Epithelial cell of prostate (primary cell): ENCODE data around the gene ZNF662.

Experiments
- DNase-seq: peaks from one replicate; pipeline ENCODE4 v3.0.0-alpha.2; 2011; ENCODE audit warnings: low read depth, low spot score
- H3K27ac ChIP-seq: fragments of 450-650 bp; 2 replicates; pipeline ENCODE4 v1.5.1; 2017; ENCODE audit warnings: mild to moderate bottlenecking

ZNF662 gene

DNA sequence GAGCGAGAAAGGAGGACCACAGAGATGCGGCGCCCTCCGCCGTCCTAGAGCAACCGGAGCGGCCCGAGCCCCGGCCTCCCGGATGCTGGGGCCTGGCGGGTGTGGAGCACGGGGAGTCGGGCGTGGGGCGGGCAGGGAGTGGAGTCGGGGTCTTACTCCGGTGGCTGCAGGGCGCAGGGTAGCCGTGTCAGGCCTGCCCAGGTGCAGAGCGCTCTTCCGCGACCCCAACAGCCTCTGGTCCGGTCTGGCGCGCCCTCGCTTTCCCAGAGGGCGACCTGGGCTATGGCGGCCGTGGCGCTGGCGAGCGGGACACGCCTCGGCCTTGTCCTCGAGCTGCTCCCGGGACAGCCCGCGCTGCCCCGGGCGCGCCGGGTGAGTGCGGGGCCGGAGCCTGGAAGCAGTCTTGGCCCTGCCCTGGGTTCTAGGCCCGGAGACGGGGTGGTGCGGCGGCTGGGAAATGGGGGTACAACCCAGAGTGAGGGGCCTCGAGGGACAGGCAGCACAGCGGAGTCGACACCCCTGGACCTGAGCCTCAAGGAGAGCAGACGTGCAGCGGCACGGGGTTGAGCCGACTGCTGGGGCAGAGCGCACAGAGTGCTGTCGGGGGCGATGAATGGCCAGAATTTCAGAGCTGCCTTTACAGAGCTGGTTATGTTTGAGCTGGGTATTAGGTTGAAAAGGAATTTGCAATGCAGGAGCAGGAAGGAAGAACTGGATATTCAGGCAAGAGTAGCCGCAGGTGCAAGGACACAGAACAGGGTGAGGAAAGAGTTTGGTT is at the start of gene ZNF662:
ZNF662 (plus strand) TSS at position 73 of the 778 bp plus-strand sequence. CDS start 1,973 bp downstream, outside the sequence.
- DNase-seq = no peak
- H3K27ac ChIP-seq = no peak within 1 kb of the TSS

GRCh38 chr3:42856544-42856943 is 49.4 kb upstream of the ZNF662 start:
- no peak for DNase-seq
- H3K27ac ChIP-seq = no peak overlapping the region

GRCh38 chr3:42864321-42864950 is 41.5 kb upstream of the ZNF662 start:
- DNase-seq = no peak
- H3K27ac ChIP-seq = no peak overlapping the region

GRCh38 chr3:42865256-42865655 is 40.7 kb upstream of the ZNF662 start:
- no peak overlapping the region for H3K27ac ChIP-seq
- no peak for DNase-seq

- H3K27ac ChIP-seq = no peak overlapping the region
- no peak for DNase-seq
Measured at GRCh38 chr3:42867138-42867537, 38.8 kb upstream of the ZNF662 start.

GRCh38 chr3:42868841-42869240 is 37.1 kb upstream of the ZNF662 start:
- no peak for DNase-seq
- H3K27ac ChIP-seq = no peak overlapping the region

GRCh38 chr3:42871592-42872196 is 34.2 kb upstream of the ZNF662 start:
- H3K27ac ChIP-seq = no peak overlapping the region
- no peak for DNase-seq

GRCh38 chr3:42872718-42873117 is 33.2 kb upstream of the ZNF662 start:
- H3K27ac ChIP-seq = no peak overlapping the region
- DNase-seq = no peak

DNA sequence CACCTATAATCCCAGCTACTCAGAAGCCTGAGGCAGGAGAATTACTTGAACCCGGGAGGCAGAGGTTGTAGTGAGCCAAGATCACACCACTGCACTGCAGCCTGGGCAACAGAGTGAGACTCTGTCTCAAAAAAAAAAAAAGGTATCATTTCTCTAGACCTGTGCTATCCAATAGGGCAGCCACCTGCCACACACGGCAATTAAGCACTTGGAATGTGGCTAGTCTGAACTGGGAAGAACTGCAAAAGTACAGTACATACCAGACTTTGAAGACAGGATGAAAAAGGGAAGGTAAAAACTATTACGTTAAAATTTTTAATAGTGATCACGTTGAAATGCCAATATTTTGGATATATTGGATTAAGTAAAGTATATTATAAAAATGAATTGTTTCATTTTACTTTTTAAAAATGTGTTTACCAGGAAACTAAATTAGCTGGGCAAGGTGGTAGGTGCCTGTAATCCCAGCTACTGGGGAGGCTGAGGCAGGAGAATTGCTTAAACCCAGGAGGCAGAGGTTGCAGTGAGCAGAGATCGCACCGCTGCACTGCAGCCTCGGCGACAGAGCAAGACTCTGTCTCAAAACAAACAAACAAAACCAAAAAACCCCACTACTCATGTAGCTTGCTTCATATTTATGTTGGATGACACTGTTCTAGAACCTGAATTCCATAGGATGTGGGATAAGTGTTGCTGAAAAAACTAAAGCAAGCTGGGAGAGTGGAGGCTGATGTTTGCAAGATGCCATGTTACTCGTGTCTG is 32.5 kb upstream of the ZNF662 start:
- no peak for DNase-seq
- no peak overlapping the region for H3K27ac ChIP-seq

GRCh38 chr3:42874749-42875148 is 31.2 kb upstream of the ZNF662 start:
- no peak for DNase-seq
- no peak overlapping the region for H3K27ac ChIP-seq

- no peak for DNase-seq
- no peak within 1 kb of the TSS for H3K27ac ChIP-seq
Measured at GRCh38 chr3:42875325-42876151, 30.4 kb upstream of the ZNF662 start, which contains the start of gene CYP8B1. TSS of gene CYP8B1 (minus strand) at chr3:42875879. CDS start at chr3:42875816, 63 bp downstream.

DNA sequence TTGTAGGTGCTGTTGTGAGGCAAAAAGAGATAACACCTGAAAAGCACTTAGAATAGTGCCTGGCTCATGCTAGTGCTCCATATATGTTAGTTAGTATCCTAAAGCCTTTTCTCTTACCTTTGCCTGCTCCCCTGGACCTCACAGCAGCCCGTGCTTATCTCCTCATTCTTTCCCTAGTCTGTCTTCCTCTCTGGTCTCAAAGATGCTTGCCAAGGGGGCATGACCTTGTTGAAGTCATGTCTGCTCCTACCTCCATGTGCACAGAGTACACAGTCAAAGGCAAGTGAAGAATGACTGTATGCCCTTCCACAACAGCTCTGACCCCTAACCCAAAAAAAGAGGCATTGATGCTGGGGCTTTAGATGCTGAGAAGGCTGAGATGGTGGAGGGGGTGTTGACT is 29.5 kb upstream of the ZNF662 start:
- no peak for DNase-seq
- no peak overlapping the region for H3K27ac ChIP-seq

DNA sequence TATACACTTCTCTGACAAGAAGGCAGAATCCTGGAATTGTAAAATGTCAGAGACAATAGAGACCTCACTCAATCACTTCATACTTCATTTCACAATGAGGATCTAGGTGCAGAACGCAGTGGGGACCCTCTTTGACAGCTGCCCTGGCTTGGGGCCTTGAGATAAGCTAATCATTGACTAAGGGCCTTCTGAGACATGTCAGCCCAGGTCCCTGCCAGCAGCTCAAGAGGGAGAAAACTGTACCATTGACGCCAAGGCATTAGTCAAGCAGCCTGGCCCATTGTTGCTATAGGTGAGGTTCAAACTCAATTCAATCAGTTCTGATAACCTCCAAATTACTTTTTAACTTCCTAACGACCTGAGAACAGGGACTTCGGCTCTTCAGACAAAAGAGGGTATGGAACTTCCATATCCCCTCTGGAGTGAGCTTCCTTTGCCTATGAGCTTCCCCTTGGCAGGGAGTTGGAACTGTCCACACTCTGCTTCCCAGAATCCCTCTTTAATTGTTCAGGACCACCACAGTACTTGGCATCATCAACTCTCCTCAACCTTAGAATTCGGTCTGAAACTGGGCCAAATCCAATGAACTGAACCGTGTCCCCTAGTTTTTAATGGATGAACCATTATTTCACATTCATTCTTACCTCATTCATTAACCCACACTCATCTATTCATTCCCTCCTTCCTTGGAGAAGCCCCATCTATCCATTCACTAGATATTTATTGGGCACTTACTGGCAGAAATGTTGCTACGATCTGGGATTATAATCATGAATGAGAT is 28.8 kb upstream of the ZNF662 start:
- DNase-seq = no peak
- H3K27ac ChIP-seq = no peak overlapping the region

DNA sequence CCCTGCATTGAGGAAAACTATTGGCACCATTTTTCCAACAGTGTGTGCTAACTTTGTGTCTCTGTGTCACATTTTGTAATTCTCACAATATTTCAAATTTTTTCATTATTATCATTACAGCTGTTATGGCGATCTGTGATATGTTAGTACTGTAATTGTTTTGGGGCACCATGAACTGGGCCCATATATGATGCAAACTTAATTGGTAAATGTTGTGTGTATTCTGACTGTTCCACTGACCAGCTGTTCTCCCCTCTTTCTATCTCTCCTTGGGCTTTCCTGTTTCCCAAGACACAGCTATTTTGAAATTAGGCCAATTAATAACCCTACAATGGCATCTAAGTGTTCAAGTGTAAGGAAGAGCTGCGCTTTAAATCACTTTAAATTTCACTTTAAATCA is 28.1 kb upstream of the ZNF662 start:
- DNase-seq = no peak
- H3K27ac ChIP-seq = no peak overlapping the region

DNA sequence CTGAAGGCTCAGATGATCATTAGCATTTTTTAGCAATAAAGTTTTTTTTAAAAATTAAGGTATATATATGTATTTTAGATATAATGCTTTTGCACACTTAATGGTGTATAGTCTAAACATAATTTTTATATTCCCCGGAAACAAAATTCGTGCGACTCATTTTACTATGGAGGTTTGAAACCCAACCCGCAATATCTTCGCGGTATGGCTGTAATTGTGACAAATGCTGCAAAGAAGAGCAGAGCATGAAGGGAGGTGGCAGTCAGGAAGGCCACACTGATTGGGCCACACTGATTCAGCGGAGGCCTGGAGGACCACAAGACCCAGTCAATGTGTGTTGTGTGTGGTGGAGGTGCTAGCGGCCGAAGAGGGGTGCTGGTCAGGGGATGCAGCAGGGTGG is 25.8 kb upstream of the ZNF662 start:
- H3K27ac ChIP-seq = no peak overlapping the region
- DNase-seq = no peak

GRCh38 chr3:42880601-42881451 is 25.1 kb upstream of the ZNF662 start:
- H3K27ac ChIP-seq = no peak overlapping the region
- no peak for DNase-seq

DNA sequence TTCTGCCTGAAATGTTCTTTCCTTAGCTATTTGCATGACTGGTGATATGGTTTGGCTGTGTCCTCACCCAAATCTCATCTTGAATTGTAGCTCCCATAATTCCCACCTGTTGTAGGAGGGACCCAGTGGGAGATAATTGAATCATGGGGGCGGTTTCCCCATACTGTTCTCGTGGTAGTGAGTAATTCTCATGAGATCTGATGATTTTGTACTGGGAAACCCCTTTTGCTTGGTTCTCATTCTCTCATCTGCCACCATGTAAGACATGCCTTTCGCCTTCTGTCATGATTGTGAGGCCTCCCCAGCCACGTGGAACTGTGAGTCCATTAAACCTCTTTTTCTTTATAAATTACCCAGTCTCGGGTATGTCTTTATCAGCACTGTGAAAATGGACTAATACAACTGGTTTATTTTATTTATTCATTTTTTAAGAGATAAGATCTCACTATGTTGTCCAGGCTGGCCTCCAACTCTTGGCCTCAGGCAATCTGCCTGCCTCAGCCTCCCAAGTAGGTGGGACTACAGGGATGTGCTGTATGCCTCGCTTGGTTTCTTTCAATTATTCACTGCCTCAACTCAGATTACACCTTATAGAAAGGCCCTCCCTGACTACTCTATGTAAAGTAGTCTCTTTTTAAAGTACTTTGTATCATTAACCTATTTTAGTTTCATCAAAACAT is 22.6 kb upstream of the ZNF662 start:
- peak; percentile 33 for DNase-seq
- H3K27ac ChIP-seq = peak overlapping the region; percentile 28

- DNase-seq = peak; percentile 33
- H3K27ac ChIP-seq = peak overlapping the region; percentile 28
Measured at GRCh38 chr3:42884324-42884723, 21.6 kb upstream of the ZNF662 start.
